GM19324 (cell line): ENCODE results near the gene SPTLC3.
"Not testable (repeated sequence)": the region's sequence is repeated elsewhere in the genome, so short reads cannot be mapped to it uniquely, and the experiment has no call there.

Experiments
- ATAC-seq: cut with Tn5 transposase; IDR thresholded peaks from one replicate; pipeline ENCODE4 v1.9.1; 2021; ENCODE audit warnings: mild to moderate bottlenecking, moderate library complexity; ENCODE audit not compliant: unreplicated experiment, low FRiP score

The SPTLC3 gene

GRCh38 chr20:13008761-13009681 lies at the start of gene SPTLC3:
TSS of gene SPTLC3 (plus strand) at chr20:13008972. CDS start at chr20:13009268, 296 bp downstream.
- peak; percentile 38 for ATAC-seq

GRCh38 chr20:12961725-12962124 lies 47.0 kb upstream of the SPTLC3 start:
- ATAC-seq = no peak

- no peak for ATAC-seq
Measured at GRCh38 chr20:12962895-12963294, 45.9 kb upstream of the SPTLC3 start.

DNA sequence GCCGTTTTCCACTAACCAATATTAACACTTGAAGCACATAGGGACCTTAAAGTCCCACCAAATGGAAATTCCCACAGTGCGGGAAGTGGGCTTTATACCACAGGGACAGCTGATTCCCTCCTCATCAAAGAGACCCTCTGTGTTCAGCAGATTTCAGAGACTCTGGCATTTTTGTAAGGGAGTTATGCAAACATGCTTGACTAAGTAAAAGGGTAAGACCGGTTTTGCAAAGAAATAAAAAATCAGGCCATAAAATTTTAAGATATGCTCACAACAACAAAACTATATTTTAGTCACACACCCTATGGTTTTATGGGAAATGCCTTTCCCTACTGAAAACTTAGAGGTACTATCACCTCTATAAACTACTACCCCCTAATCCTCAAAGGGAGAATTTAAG lies 45.4 kb upstream of the SPTLC3 start:
- ATAC-seq = no peak

DNA sequence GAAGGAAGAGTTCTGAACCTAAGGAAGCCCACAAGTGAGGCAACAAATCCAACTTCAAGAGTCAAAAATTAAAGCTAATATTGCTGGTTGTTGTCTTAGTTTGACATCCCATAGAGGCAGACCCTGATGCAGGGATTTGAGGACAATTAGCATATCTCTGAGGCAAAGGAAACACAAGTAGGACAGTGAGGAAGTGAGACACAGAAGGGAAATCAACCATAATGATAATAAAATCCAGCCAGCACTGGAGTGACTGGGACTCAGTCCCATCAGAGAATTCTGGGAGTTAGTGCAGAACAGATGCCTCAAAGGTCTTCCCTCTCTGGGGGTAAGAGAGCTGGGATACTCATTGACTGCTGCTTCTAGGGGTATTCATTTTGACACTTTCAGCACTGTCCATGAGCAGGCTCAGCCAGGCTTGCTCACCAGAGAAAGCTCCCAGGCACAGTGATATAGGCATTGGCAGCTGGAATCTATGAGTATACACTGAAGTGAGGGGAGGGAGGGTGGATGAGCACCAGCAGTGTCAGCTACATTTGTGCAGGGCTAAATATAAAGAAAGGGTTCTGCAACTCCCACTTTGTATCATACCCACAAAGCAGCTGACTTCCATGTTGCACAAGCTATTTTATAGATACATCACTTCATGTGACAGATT lies 43.4 kb upstream of the SPTLC3 start:
- no peak for ATAC-seq

DNA sequence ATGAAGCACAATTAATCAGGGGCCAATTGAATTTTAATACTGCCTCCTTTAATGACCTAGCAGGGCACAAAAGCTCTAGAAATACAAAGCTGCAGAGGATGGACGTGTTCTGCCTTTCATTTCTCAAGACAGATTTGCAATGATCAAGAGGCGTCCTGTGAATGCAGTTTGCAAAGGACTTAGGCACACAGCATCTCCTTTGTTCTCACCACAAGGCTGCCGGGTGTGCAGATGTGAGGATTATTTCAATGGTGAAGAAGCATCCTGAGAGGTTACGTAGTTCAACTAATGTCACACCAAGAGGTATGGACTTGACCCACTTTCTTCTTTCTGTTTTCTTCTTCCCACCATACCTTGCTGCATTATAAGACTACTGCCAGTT lies 42.9 kb upstream of the SPTLC3 start:
- no peak for ATAC-seq

DNA sequence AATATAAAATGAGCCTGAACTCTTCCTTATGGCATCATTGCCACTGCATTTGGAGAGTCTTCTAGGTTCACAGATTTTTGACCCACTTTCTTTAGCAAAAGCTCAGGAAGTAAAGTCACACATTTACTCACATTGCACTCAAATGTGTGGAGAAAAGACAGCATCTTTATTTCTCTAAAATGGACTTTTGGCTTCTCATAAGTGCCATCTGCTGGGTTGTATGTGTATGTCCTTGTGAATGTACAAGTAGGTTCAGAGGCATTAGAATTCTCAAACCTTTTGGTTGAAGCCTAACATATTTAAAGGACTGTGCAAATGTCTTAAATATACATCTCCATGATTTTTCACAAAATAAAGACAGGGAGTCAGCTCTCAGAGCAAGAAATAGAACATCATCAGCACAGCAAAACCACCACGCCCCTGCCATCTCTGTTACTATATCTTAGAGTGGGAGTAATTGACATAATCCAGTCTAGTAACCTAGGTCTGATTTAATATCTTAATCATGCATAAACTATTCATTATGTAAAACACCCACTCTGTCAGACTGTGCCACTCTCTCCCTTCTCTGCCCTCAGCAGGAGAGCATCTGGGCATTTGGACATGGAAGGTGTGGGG lies 42.2 kb upstream of the SPTLC3 start:
- no peak for ATAC-seq

DNA sequence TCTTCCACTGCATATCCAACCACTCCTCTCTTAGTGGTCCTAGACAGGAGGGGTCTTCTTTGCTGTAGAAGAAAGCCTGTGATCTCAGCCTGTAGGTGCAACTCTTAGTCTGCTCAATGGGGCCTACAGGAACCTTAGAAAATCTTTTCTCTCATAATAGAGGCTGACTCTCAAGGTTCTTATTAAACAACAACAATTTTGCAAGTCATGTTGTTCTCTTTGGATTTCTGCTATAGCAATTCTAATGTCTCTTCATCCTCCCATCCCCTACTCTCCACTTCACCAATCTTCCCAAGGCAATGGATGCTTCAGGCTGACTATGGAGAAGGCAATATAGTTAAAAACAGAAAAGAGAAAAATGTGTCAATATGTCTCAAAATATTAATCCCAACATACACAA lies 40.8 kb upstream of the SPTLC3 start:
- no peak for ATAC-seq

DNA sequence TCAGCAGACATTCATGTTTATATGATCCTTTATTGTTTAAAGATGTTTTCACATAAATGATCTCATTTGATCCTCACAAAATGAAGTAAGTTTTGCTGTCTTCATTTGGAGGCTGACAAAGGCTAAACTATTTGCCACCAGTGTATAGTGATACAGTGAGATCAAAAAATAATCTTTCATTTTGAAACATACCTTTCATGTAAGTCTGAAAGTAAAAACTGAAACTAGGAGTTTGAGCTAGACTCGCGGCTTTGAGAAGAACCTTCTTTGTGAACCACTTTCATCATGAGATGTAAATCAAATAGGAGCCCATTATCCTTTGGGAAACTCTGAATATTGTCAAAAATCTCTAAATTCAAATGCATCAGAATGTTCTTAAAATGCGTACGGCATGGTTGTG lies 40.3 kb upstream of the SPTLC3 start:
- ATAC-seq = no peak

DNA sequence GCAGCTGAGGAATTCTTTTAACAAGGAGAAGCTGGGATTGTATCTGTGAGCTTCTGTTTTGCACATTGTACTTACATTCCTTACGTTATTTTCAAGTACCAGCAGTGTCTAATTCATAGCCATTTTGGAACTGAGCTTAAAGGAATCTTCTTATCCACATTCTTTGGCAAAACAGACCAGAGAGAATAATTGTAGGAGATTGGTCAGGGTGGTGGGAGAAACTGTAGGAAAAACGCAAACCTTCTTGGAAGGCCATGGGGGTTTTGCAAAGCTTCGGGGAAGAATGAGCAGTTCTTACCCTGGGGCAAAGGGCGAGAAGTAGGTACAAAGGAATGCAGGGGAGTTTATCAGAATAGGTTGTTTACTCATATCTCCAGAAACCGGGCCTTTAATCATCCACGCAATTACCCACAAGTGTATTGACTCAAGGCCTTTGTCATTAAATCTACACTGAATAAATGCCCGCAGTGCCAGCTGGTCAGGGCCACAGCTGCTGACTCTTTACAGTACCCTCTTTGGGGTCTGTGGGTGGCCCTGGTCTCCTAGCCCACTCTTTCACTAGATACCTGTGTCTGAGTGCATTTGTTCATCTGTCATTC lies 39.6 kb upstream of the SPTLC3 start:
- ATAC-seq = no peak

DNA sequence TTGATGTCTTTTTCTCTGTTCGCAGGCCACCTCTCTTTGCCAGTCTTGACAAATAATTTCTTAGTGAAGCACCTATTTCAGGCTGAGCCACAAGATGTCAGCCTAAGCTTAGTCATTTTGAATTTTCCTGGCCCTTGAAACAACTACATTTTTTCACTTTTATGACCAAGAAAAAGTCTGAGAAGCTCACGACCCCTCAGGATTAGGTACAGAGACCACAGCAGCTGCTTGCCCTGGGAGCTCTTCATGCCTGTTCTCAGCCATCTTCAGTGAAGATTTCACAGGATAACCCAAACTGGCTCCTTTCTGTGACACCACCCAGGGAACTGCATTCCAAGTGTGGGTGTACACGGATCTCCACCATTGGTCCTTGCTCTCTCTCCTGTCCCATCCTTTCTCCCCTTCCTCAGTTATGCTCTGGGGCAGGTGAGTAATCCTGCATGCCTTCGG lies 38.4 kb upstream of the SPTLC3 start:
- no peak for ATAC-seq

DNA sequence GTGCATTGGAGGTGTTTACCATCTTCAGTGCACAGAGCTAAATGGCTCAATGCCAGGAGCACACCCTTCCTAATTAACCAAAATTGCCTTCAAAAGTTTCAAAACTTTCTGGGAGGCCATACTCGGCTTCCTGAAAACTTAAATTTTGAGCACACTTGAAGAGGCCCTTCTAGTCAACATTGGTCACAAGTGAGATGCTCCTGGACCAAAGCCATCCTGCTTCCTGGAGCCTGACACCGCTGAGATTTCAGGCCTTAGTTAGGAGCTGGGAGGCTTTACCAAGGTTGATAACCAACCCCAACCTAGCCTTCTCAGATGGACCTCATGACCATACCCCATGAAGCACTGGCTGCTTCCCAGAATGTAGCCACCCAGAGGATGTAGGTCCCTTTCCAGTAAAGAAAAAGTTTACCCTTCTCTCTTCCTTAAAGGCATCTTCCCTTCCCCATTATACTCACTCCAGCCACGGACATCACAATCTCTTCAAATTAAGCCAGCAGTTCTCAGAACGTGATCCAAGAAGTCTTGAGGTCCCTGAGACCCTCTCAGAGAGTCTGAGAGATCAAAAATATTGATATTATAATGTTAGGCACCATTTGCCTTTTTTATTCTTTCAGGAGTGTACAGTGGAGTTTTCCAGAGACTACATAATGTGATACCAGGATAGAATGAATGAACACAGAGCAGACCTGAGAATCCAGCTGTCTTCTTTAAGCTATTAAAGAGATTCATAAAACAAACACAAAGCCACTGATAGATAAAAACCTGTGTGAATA lies 32.8 kb upstream of the SPTLC3 start:
- ATAC-seq = no peak

GRCh38 chr20:12976720-12977309 lies 32.0 kb upstream of the SPTLC3 start:
- no peak for ATAC-seq

GRCh38 chr20:12977328-12978125 lies 31.2 kb upstream of the SPTLC3 start:
- no peak for ATAC-seq

DNA sequence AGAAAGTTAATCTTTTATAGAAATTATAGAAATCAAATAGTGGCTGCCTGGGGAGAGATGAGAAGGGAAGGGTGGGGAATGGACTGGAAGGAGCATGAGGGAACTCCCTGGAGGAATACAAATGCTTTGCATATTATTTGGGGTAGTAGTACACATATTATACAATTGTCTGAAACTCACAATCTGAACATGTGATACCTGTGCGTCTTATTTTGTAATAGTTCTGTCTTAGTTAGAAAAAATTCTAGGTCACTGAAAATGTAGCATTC lies 30.7 kb upstream of the SPTLC3 start:
- ATAC-seq = no peak

GRCh38 chr20:12978613-12979495 lies 29.9 kb upstream of the SPTLC3 start:
- no peak for ATAC-seq

- not testable (repeated sequence) for ATAC-seq
Measured at GRCh38 chr20:12979713-12980112, 29.1 kb upstream of the SPTLC3 start.

GRCh38 chr20:12982098-12982497 lies 26.7 kb upstream of the SPTLC3 start:
- no peak for ATAC-seq
